ENCODE data around the gene FALEC. TPM values are rescaled to one million over a fixed set of nuclear protein-coding genes. Genes with fewer than 3 reads are reported as not detected.

FALEC gene
- total and polyA plus RNA-seq, 11 donors = 0.18 to 0.96 (median 0.49) TPM; not detected in 7

- intact Hi-C loops (cut with DNase I) = no loop called here
- Histone ChIP-seq H3K4me1 (peaks cover 0 to 38% (median 23%) of the 10 kb centered on the region in 12 donors), H3K4me3 (no peak overlapping the region), H3K27me3 (no peaks in the 10 kb centered on the region), H3K36me3 (peaks cover 0 to 39% (median 3%) of the 10 kb centered on the region in 9 donors), H3K27ac (no peak overlapping the region), H3K9me3 (no peaks in the 10 kb centered on the region)
- no peak for ATAC-seq
- 87 to 95% (median 90%) methylated on average over 17 of the region's 17 CpGs for WGBS, 4 donors
- no peak for DNase-seq
- TF ChIP-seq CTCF (IDR thresholded peaks at IDR 0.05) (no peak), POLR2A (IDR thresholded peaks at IDR 0.05) (no peak)
Observed at GRCh38 chr1:150511985-150512660, 3.4 kb upstream of the FALEC start.

GRCh38 chr1:150512846-150513245, 2.7 kb upstream of the FALEC start:
- H3K27ac ChIP-seq = no peak overlapping the region
- H3K4me1 ChIP-seq = peaks cover 0 to 32% (median 19%) of the 10 kb centered on the region in 12 donors
- H3K27me3 ChIP-seq = no peaks in the 10 kb centered on the region
- intact Hi-C loops (cut with DNase I) = no loop called here
- no peak overlapping the region for H3K4me3 ChIP-seq
- peaks cover 0 to 37% (median 3%) of the 10 kb centered on the region in 9 donors for H3K36me3 ChIP-seq
- ATAC-seq (no peak), DNase-seq (no peak)
- 69 to 94% (median 83%) methylated on average over 2 of the region's 2 CpGs for WGBS, 4 donors
- TF ChIP-seq POLR2A (IDR thresholded peaks at IDR 0.05) = no peak
- no peak for TF ChIP-seq CTCF (IDR thresholded peaks at IDR 0.05)
- H3K9me3 ChIP-seq = no peaks in the 10 kb centered on the region

- no peaks in the 10 kb centered on the region for H3K9me3 ChIP-seq
- intact Hi-C loops (cut with DNase I) = no loop called here
- WGBS, 4 donors = 81 to 85% (median 83%) methylated on average over 7 of the region's 7 CpGs
- no peak for ATAC-seq
- TF ChIP-seq CTCF (IDR thresholded peaks at IDR 0.05) (no peak), POLR2A (IDR thresholded peaks at IDR 0.05) (no peak)
- H3K27ac ChIP-seq = no peak overlapping the region
- peaks cover 0 to 37% (median 3%) of the 10 kb centered on the region in 9 donors for H3K36me3 ChIP-seq
- no peaks in the 10 kb centered on the region for H3K27me3 ChIP-seq
- H3K4me3 ChIP-seq = no peak overlapping the region
- DNase-seq = no peak
- peaks cover 0 to 27% (median 15%) of the 10 kb centered on the region in 12 donors for H3K4me1 ChIP-seq
Observed at GRCh38 chr1:150513351-150513791, 2.2 kb upstream of the FALEC start.

GRCh38 chr1:150514260-150514659, 1.3 kb upstream of the FALEC start:
- DNase-seq (no peak), ATAC-seq (no peak)
- H3K27ac ChIP-seq = peak overlapping the region in 1 of 12 donors; percentile 87
- no peaks in the 10 kb centered on the region for H3K9me3 ChIP-seq
- H3K4me1 ChIP-seq = peaks cover 0 to 20% (median 13%) of the 10 kb centered on the region in 12 donors
- intact Hi-C loops (cut with DNase I) = no loop called here
- 83 to 98% (median 90%) methylated on average over 8 to 9 of the region's 9 CpGs for WGBS, 4 donors
- peak overlapping the region in 1 of 12 donors; percentile 76 for H3K4me3 ChIP-seq
- H3K36me3 ChIP-seq = peaks cover 0 to 37% (median 3%) of the 10 kb centered on the region in 9 donors
- no peaks in the 10 kb centered on the region for H3K27me3 ChIP-seq
- no peak for TF ChIP-seq CTCF (IDR thresholded peaks at IDR 0.05)
- no peak for TF ChIP-seq POLR2A (IDR thresholded peaks at IDR 0.05)

Measured in heart left ventricle (tissue), 16 donors.